ENCODE data around the gene KCNJ6. TPM values are rescaled to one million over a fixed set of nuclear protein-coding genes. Genes with fewer than 3 reads are reported as not detected.

The KCNJ6 gene
- total and polyA plus RNA-seq, 10 of the 15 experiments (the other 5 are each of a cell fraction or from before 2014, with no cell fraction given), result 0.03 to 0.07 (median 0.04) TPM; not detected in 7

GRCh38 chr21:37675202-37675801 is 241.0 kb downstream of the KCNJ6 start:
- in situ Hi-C loops (cut with MboI), result no loop called here
- TF ChIP-seq CTCF (IDR thresholded peaks at IDR 0.05 in 2 of 3, conservative IDR thresholded peaks at IDR 0.05 in 1 of 3; ENCODE audit: control insufficient read depth in 2 of 3, extremely low read depth in 1 of 3, insufficient read depth in 1 of 3, low read depth in 3 of 3, low read length in 3 of 3), result peak; percentile 82 to 90 (median 83)
- TF ChIP-seq RAD21 (IDR thresholded peaks at IDR 0.05; ENCODE audit: insufficient read depth, low read depth, low read length), result peak; percentile 42; the same call in 1 of the 2 replicates
- TF ChIP-seq SMC3 (IDR thresholded peaks at IDR 0.05; ENCODE audit: borderline replicate concordance, low read length), result peak; percentile 58
- no peak for TF ChIP-seq RCOR1 (conservative IDR thresholded peaks at IDR 0.05; ENCODE audit: low read depth, low read length)
- POLR2A ChIA-PET, result no interaction called here
- Histone ChIP-seq H3K9ac (ENCODE audit: control insufficient read depth, insufficient read depth, low read length) (no peak overlapping the region), H3K4me3 (no peak overlapping the region), H3K79me2 (ENCODE audit: control insufficient read depth, insufficient read depth, low read length) (no peaks in the 10 kb centered on the region), H3K27ac (ENCODE audit: control insufficient read depth, insufficient read depth) (no peak overlapping the region), H3K4me1 (ENCODE audit: control insufficient read depth, insufficient read depth, low read length) (no peaks in the 10 kb centered on the region; the same call in 1 of the 2 replicates), H3K27me3 (replicated peaks in 1 of 2; ENCODE audit: control insufficient read depth in 2 of 2, insufficient read depth in 2 of 2, low read length in 1 of 2) (no peaks in the 10 kb centered on the region), H3K36me3 (ENCODE audit: control insufficient read depth in 2 of 2, insufficient read depth in 2 of 2, low read length in 1 of 2) (no peaks in the 10 kb centered on the region), H3K9me3 (replicated peaks; ENCODE audit: control insufficient read depth, insufficient read depth, low read length) (no peaks in the 10 kb centered on the region; the same call in 2 of the 3 replicates), H4K20me1 (ENCODE audit: control insufficient read depth, insufficient read depth) (no peaks in the 10 kb centered on the region), H2AFZ (ENCODE audit: control insufficient read depth, low read depth, low read length) (no peak overlapping the region), H3K4me2 (ENCODE audit: control insufficient read depth, insufficient read depth) (no peak overlapping the region)
- SMC1A ChIA-PET (ENCODE audit: uncharacterized antibody, unreplicated experiment), result interaction anchor here (1.1 to 1.2 kb wide), 2 partner anchors 12 kb away, joined by 3 to 4 read pairs; no protein-coding TSS in a partner anchor
- DNase-seq (ENCODE audit: low read depth, low spot score) (no peak), ATAC-seq (peak; percentile 95), FAIRE-seq (no peak)
- 26% methylated on average over 30 of the region's 35 CpGs for WGBS (ENCODE audit: insufficient coverage, insufficient replicate concordance, low lambda C conversion rate, missing lambda C conversion rate)
- CTCF ChIA-PET, result interaction anchor here (0.6 to 1.9 kb wide), 19 partner anchors 12 to 1463 kb away, joined by 3 to 12 read pairs (median 4); no protein-coding TSS in a partner anchor
- BruUV-seq (replicated peaks), result no TSS peak
- RAD21 ChIA-PET (ENCODE audit: unreplicated experiment), result interaction anchor here (0.9 to 1.7 kb wide), 5 partner anchors 14 to 452 kb away, joined by 3 to 8 read pairs (median 4); no protein-coding TSS in a partner anchor
- intact Hi-C loops (cut with micrococcal nuclease; ENCODE audit: unreplicated experiment), result loop anchor here (10.0 kb wide), 1 partner anchor 449 kb away; no protein-coding TSS in a partner anchor

All from GM12878 (cell line).